HG03442 (cell line): ENCODE measurements around the gene TRIOBP.

Experiments
- ATAC-seq: cut with Tn5 transposase; IDR thresholded peaks from one replicate; pipeline ENCODE4 v1.9.1; 2021; ENCODE audit warnings: mild to moderate bottlenecking, moderate library complexity; ENCODE audit not compliant: unreplicated experiment

Gene TRIOBP

GRCh38 chr22:37747080-37747714 lies 50.3 kb downstream of the TRIOBP start:
- ATAC-seq, result no peak

DNA sequence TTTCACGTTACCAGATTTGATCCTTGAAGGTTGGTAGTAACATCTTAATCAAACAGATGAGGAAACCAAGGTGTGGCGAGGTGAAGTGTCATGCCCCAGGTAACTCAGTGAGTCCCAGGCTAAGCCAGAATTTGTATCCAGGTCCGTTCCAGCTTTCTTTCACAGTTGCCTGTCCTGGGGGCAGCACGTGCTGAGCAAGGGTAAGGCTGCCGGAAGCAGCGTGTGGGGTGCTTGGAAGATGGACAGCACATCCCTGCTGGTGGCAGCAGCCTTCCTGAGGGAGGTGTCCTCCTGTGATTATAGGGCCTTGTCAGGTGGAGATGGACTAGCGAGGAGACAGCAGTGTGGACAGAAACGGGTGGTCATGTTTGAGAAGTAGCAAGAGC lies 50.9 kb downstream of the TRIOBP start:
- ATAC-seq, result no peak

DNA sequence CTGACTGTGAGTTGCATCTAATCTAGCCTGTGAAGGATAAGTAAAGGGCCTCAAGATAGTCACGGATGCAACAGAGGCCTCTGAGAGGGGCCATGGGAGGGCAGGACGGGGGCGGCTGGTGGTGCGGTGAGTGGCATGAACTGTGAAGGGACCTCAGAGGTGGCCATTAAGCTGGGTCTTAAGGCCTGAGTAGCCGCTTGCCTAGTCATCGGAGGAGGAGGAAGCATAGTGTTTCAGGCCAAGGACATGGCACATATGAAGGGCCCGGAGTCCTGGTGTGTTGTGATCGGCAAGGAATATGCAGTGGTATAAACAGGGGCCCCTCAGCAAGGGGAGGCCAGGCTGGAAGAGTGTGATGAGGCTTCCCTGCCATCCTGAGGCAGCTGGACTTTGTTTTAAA lies 51.8 kb downstream of the TRIOBP start:
- ATAC-seq, result no peak

DNA sequence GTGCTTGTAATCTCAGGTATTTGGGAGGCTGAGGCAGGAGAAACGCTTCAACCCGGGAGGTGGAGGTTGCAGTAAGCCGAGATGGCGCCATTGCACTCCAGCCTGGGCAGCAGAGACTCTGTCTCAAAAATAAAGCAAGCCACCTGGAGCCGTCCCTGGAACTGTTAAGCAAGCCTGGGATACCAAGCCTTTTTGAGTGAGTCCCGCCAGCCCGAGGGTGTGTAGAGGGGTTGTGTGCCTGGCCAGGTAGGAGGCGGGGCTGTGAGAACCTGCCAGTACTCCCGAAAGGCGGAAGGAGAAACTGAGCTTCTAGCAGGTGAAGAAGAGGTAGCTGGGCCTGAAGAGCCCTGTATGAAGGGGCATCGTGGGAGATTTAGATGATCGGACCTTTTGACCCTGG lies 52.4 kb downstream of the TRIOBP start:
- no peak for ATAC-seq

GRCh38 chr22:37749831-37750595 lies 53.2 kb downstream of the TRIOBP start:
- no peak for ATAC-seq

GRCh38 chr22:37750596-37751162 lies 53.8 kb downstream of the TRIOBP start:
- ATAC-seq, result no peak

- no peak for ATAC-seq
Measured at GRCh38 chr22:37751449-37752188, 54.8 kb downstream of the TRIOBP start.

GRCh38 chr22:37752189-37753087 lies 55.6 kb downstream of the TRIOBP start:
- ATAC-seq, result no peak

DNA sequence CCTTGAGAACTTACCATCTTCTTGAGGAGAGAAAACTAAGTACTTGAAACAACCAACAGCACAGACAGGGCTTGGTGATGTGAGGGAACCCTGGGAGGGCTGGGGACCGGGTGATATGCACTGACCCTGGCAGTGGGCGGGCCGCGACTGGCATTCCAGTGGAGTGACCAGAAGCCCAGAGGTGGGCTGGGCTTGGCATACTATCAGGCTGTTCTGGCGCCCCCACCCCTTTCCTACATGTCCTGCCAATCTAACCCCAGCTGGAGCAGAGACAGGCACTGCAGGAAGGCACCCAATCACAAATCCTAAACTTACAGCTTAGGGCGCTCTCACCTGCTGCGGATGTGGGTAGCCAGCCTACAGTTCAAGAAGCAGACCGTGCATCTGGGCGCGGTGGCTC lies 56.9 kb downstream of the TRIOBP start:
- ATAC-seq, result no peak

- no peak for ATAC-seq
Measured at GRCh38 chr22:37757663-37758062, 60.8 kb downstream of the TRIOBP start.

DNA sequence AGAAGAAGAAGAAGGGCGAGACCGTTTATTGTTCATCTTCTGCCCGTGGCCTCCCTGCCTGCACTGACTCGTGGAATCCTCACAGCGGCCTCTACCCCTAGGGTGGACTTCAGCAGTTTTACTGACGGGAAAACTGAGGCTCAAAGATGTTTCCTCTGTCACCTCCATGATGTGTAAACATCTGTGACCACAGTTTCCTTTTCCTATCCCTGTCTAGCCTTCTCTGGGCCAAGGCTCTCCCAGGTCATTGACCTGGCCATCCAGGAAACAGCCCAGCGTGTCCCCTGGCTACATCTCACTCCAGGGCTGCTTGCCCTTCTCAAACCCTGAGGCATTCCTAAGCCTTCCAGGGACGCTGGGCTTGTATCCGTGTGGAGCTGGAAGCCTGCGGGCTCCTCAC lies 61.8 kb downstream of the TRIOBP start:
- ATAC-seq, result no peak

DNA sequence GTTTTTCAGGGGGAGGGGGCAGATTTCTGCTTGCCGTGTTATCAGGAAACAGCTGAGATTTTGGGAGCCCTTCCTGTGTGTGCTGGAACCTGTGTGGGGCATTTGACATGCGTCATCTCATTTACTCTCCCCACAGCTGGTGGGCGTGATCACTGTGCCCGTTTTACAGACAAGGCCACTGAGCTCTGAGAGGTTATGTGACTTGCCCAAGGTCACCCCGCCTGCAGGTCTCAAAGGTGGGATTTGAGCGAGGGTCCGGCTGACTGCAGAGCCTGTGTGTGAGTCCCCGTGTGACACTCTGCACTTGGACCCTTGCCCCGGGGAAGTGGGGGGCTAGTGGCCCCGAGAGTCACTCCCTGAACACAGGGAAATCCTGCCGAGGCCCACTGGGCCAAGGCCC lies 62.4 kb downstream of the TRIOBP start:
- no peak for ATAC-seq

GRCh38 chr22:37760152-37760551 lies 63.3 kb downstream of the TRIOBP start:
- no peak for ATAC-seq

GRCh38 chr22:37762389-37762836 lies 65.6 kb downstream of the TRIOBP start:
- no peak for ATAC-seq

DNA sequence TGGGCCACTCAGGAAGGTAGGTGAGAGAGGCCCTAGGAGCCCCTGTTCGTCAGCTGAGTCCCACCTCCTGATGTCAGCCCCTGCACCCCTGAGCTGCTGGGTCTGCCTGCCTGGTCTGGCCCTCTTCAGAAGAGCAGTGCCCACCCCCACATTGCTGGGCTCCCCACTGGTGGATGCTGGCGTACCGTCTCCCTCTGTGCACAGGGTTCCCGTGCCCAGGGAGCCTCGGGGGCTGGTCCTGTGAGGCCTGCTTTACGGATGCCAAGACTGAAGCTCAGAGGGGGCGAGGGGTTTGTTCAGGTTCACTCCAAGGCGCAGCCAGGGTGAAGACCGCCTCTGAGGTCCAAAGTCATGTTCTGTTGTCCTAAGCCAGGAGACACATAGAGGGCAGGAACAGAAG lies 66.2 kb downstream of the TRIOBP start:
- ATAC-seq, result no peak

DNA sequence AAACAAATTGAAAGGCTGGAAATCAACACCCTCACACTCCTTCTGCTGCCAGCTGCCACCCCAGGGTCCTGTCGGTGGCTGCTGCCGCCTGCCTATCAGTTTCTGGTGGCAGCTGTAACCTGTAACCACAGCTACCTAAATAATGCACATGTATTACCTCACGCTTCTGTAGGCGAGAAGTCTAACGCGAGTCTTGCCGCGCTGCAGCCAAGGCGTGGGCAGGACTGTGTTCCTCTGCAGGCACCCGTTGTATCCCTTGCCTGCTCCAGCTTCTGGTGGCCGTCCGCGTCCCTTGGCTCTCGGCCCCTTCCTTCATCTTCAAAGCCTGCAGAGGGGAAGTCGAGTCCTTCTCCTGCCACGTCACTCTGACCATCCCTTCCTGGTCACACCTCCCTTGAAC lies 66.8 kb downstream of the TRIOBP start:
- ATAC-seq, result no peak

DNA sequence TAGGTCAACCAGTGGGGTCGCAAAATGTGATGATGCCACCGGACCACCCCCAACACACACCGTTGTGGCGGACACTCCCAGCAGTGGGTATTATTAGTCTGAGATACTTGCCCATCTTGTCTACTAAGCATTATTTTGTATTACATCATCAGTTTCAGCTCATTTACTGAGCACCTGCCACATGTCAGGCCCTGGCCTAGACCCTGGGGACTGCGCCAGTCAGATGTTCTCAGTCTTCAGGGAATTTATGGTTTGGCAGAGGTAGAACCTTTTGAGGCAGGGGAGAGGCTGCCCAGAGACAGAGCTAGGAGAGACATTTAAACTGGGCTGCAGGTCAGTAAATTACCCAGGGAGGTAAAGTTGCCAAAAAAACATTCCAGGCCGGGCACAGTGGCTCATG lies 67.8 kb downstream of the TRIOBP start:
- no peak for ATAC-seq

GRCh38 chr22:37765498-37765897 lies 68.7 kb downstream of the TRIOBP start:
- no peak for ATAC-seq

DNA sequence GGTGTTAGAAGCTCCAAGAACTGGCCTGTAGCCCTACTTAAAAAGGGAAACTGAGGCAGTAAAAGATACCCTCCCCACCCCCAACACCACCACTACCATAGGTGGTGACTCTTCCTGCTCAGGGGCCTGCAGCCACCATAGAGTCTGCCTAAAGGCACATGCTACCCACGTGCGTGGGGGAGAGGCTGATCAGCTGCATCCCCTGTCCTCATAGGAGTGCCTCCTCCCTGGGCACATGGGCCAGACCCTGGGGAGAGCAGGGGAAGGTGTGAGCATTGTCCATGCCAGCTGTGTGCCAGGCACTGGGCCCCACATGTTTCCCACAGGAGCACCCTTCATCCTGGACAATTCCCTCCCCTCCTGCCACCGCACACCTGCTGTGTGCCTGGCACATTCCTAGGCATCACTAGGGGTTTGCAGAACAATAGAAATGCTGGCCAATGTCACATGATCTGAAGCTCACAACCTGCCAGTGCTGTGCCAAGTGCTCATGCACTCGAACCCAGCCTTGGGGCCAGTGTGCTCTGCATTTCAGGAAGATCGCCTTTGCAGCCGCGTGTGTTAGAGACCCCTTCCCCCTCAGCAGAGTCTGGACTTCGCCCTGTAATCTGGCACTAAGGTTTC lies 69.2 kb downstream of the TRIOBP start:
- ATAC-seq, result no peak

- ATAC-seq, result no peak
Measured at GRCh38 chr22:37768273-37768672, 71.4 kb downstream of the TRIOBP start.
